ENCODE measurements around the gene RC3H1. TPM values are rescaled to one million over a fixed set of nuclear protein-coding genes. Genes with fewer than 3 reads are reported as not detected.

RC3H1 gene
- total and polyA plus RNA-seq, 2 experiments from 2014 or later: 6.8 to 24.5 TPM

GRCh38 chr1:174018565-174018964 lies 3.6 kb downstream of the RC3H1 start:
- no peak overlapping the region for H3K4me3 Mint-ChIP-seq
- no peaks in the 10 kb centered on the region for H3K9me3 Mint-ChIP-seq
- Histone ChIP-seq H3K27me3 (ENCODE audit: insufficient read depth) (no peaks in the 10 kb centered on the region), H3K79me2 (replicated peaks; ENCODE audit: insufficient read depth) (peaks cover 80% of the 10 kb centered on the region), H3K4me2 (no peak overlapping the region), H2AFZ (no peak overlapping the region), H3K4me1 (ENCODE audit: insufficient read depth) (peaks cover 33% of the 10 kb centered on the region), H3F3A (replicated peaks; ENCODE audit: low read depth) (no peaks in the 10 kb centered on the region), H3K4me3 (no peak overlapping the region), H3K27ac (ENCODE audit: low read depth) (no peak overlapping the region), H4K20me1 (replicated peaks; ENCODE audit: insufficient read depth) (peaks cover 45% of the 10 kb centered on the region), H3K9me2 (ENCODE audit: insufficient read depth) (no peaks in the 10 kb centered on the region), H3K36me3 (ENCODE audit: insufficient read depth) (no peaks in the 10 kb centered on the region)
- peaks cover 22% of the 10 kb centered on the region for H3K4me1 Mint-ChIP-seq
- ATAC-seq (no peak), DNase-seq (ENCODE audit: low spot score) (no peak)
- H3K36me3 Mint-ChIP-seq (ENCODE audit: low read depth): no peaks in the 10 kb centered on the region
- H3K27me3 Mint-ChIP-seq (ENCODE audit: insufficient read depth, low read depth, poor library complexity): peaks cover 8% of the 10 kb centered on the region
- TF ChIP-seq POLR2AphosphoS5 (IDR thresholded peaks at IDR 0.05; ENCODE audit: low read depth) (no peak), REST (IDR thresholded peaks at IDR 0.05; ENCODE audit: unreplicated experiment) (no peak), ETS1 (IDR thresholded peaks at IDR 0.05) (no peak), JUNB (IDR thresholded peaks at IDR 0.05; ENCODE audit: unreplicated experiment) (no peak), ZNF114 (CRISPR knock-in tag; IDR thresholded peaks at IDR 0.05) (no peak), EZH2phosphoT487 (IDR thresholded peaks at IDR 0.05; ENCODE audit: unreplicated experiment) (no peak), CREB1 (CRISPR knock-in tag; IDR thresholded peaks at IDR 0.05; ENCODE audit: low read depth) (no peak), ZNF462 (CRISPR knock-in tag; IDR thresholded peaks at IDR 0.05) (no peak)
- no peak overlapping the region for H3K27ac Mint-ChIP-seq

Data from GM23338 (cell line).